HG02840 (cell line): ENCODE data around the gene CRYBB1.

Experiments
- ATAC-seq: cut with Tn5 transposase; IDR thresholded peaks from one replicate; pipeline ENCODE4 v1.9.1; 2021; ENCODE audit warnings: mild to moderate bottlenecking, moderate library complexity, moderate number of reproducible peaks; ENCODE audit not compliant: unreplicated experiment, low FRiP score

The CRYBB1 gene

DNA sequence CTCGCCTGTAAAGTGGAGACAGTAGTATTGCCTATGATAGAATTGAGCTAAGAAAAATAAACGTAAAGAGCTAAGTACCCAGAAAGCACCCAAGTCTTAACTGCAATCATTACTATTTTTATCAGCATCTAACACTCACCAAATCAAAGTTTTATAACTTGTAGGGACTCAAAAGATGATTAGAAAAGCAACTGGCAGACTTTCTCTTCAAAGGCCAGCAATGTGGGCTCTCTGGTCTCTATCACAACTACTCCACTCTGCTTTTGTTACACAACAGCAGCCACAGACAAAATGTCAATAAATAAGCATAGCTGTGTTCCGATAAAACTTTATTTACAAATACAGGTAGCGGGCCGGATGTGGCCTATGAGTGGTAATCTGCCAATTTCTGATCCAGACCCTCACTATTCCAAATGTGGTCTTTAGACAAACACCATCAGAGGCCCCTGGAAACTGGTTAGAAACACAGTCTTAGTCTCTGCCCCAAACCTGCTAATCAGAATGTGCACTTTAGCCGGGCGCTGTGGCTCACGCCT, 36.1 kb downstream of the CRYBB1 start:
- no peak for ATAC-seq

DNA sequence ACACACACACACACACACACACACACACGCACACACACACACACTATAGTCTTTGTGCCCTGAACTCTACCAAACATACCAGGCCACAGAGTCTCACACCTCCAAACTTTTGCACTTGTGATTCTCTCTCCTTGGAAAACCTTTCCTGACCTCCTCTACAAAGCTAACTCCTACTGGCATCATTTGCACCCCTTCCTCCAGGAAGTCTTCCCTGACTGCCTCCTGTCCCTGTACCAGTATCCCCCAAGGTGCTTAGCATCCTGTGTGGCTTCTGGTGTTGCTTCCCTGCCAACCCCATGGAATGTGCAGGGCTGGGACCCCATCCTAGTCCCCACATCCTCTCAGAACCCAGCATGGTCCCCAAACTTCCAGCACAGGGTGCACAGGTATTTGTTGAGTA, 36.8 kb downstream of the CRYBB1 start:
- ATAC-seq = no peak

DNA sequence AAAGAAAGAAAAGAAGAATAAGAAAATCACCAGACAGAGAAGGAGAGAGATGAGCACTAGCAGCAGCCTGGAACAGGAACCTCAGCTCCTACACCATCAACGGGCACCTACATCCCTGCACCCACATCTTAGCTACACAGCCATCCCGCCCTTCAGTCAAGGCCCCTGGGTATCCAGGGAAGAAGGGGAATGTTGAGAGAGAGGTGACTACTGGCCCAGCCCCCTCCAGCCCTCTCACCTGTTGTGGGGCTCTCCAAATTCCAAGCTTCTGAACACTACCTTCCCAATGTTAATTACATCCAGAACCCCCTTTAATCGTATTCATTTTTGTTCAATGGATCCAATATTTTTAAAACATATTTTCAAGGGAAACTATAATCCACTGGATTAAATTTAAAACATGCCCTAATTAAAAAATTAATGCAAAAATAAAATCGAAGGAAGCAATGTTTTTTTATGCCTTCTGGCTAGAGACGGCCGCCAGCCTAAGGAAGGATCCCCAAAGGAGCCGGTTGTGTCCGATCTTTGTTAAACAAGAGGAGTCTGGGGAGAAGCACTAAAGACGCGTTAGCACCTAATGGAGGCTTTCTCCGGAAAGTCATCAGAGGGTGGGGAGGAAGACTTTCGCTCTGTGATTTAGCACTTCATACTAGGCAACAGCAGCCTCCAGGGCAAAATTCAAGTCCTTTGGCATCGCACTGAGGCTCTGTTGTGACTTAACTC, 37.4 kb downstream of the CRYBB1 start:
- ATAC-seq = no peak

DNA sequence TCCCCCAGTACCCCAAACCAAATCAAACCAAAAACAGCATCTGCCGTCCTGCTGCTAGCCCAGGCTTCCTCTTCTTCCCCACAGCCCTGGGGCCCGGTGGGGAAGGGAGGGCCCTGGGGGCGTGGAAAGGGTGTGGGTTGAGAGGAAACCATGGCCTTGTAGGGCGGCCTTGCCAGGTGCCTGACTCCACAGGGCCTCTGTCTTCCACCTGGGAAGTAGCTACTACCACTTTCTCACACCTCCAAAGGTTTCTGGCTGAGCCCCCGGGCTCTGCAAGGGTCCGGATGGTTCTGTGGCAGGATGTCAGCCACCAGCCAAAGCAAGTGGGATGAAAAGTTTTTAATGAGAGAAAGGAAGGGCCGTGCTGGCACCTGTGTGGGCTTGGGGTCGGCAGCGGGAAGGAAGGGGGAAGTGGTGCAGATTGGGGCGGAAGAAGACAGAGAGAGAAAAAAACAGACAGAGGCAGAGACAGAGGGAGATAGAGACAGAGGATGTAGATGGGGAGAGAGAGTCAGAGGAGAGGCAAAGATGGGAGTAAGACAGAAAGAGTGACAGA, 38.4 kb downstream of the CRYBB1 start:
- ATAC-seq = peak; percentile 51

DNA sequence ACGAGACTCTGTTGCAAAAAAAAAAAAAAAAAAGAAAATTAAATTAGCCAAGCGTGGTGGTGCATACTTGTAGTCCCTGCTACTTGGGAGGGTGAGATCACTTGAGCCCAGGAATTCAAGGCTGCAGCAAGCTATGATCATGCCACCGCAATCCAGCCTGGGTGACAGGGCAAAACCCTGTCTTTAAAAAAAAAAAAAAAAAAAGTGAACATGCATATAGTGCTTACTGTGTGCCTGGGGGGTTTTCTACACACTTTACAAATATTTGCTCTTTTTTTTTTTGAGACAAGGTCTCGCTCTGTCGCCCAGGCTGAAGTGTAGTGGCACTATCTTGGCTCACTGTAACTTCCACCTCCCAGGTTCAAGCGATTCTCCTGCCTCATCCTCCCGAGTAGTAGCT, 40.7 kb downstream of the CRYBB1 start:
- no peak for ATAC-seq

DNA sequence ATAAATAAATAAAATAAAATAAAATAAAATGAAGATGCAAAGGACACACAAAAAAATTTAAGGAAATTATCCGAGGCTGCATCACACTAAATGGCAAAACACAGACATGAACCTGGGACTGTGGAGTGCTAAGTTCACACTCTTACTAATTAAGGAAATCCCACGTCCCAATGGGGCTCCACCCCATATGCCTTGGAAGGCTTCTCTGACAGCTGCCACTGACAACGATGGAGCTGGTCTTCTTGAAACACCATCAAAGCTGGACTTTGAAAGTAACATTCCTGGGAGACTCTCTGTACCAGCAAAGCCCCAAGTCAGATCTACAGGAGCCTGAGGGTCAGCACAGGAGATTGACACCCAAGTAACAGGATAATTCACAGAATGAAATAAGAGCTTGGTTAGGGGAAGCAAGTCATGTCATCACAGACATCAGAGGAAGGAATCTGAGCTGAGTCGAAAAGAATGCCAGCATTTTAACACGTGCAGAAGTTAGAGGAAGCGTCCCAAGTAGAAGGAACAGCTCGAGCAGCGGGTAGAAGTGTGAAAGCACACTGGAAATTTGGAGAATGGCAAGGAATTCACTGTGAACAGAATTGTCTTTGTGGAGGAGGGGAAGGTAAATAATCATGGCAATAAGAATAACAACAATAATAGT, 41.7 kb downstream of the CRYBB1 start:
- no peak for ATAC-seq

DNA sequence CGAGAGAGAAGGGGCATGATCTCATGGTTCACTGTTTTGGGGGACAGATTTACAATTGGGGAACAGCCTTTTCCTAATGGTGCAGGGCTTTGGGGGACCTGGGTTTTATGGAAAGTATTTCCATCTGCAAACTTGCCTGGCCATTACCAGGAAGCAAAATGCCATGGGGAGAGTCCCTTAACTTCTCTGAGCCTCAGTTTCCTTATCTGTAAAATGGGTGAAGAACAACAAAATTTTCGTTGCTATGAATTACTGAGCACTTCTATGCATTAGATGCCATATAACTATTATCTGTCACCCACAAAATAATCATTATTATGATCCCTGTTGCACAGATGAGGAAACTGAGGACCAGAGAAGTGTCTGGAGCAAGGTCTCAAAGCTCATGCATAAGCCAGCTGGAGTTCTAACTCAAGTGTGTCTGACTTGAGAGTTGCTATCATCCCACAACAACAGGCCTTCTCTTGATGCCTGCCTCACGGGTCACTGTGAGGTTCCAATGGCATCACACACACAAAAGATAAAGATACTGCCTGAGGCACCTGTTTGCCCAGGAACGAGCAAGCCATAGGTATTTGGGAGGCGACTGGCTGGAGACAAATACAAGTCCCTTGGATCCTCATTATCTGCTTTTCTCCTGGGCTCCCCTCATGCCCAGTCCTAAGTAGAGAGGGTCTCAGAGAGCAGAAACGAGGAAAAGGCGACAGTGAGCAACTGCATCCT, 43.7 kb downstream of the CRYBB1 start:
- ATAC-seq = no peak

DNA sequence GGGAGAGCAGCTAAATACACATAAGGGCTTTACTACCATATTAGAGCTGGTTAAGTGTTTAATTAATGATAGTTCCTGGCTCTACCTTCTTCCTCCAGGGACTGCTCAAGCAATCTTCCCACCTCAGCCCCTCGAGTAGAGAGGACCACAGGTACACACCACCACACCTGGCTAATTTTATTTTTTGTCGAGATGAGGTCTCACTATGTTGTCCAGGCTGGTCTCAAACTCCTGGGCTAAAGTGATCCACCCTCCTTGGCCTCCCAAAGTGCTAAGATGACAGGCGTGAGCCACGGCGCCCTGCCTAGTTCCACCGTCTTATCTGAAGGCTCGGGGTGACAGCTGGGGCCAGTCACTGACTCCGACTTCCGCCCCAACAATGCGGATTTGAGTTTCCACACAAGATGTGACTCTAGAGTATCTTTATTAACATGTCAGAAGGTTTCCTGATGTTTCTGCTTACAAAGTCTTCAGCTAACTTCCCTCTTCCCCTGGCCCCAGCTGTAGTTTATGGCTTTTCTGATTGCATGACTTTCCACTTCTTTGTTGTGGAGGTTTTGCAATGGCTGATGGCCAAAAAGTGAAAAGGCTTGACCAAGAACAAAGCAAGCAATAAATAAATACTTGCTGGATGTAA, 44.7 kb downstream of the CRYBB1 start:
- no peak for ATAC-seq

DNA sequence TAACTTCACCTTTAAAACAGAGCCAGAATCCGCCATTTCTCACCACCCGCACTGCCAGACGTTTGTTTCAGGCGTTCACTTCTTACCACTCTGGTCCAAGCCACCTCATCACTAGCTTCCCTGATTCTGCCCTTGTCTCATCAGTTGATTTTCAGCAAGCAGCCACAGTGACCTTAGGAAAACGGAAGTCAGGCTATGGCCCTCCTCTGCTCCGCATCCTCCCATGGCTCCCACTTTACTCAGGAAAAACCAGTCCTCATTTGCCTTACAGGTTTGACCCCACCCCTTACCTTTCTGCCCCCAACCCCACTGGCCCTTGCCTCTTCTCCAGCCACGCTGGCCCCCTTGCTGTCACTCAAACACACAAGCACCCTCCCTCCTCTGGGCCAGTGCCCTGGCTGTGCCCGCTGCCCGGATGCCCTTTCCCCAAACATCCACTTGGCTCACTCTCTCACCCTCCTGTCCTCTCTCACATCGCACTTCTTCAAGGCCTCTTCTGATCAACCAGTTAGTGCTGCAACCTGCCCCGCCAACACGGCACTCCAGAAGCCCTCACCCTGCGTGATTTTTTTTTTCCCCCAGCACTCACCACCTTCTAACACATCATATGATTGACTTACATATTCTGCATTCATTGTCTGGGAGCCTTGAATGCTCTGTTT, 46.8 kb downstream of the CRYBB1 start:
- ATAC-seq = no peak

DNA sequence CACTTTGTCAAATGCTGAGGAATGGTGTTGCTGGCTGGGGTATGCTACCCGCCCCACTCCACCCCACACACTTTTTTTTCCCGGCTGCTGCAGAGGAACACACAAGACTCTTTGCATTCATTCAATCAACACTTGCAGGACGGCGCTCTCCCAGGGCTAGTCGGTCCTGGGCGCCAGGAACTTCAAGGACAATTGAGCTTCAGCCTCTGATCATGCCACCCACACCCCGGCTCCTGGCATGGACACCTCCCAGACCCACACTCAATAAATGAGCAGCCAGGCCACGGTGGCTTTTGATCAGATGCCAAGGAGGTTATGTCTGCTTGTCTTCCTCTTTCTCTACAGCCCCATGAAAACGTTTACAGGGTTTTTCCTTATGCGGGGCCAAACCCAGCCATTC, 47.7 kb downstream of the CRYBB1 start:
- ATAC-seq = no peak

DNA sequence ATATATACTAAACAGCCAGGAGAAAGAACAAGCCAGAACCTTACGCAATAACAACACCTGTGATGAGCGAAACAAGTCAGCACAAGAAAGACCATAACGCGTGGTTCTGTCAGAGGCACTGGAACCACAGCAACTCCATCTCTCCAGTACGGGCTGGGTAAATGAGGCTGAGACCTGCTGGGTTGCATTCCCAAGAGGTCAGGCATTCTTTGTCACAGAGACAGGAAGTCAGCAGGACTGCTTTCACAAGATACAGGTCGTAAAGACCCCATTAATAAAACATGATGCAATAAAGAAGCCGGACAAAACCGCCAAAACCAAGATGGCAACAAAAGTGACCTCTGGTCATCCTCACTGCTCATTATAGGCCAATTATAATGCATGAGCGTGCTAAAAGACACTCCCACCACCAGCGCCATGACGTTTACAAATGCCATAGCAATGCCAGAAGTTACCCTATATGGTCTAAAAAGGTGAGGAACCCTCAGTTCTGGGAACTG, 49.6 kb downstream of the CRYBB1 start:
- no peak for ATAC-seq

DNA sequence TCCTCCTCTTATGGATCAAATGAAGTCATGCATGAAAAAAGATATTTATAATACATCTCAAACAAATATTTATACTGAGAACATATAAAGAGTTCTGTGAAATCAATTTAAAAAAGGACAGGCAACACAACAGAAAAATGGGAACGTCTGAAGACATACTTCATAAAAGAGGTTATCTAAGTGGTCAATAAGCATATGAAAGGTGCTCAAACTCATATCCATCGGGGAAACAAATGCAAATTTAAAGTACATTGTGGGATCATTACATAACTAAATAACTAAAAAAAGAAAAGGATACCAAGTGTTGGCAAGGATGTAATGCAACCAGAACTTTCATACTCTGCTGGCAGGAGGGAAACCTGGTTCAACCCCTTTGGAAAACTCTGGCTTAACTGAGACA, 50.2 kb downstream of the CRYBB1 start:
- ATAC-seq = no peak

DNA sequence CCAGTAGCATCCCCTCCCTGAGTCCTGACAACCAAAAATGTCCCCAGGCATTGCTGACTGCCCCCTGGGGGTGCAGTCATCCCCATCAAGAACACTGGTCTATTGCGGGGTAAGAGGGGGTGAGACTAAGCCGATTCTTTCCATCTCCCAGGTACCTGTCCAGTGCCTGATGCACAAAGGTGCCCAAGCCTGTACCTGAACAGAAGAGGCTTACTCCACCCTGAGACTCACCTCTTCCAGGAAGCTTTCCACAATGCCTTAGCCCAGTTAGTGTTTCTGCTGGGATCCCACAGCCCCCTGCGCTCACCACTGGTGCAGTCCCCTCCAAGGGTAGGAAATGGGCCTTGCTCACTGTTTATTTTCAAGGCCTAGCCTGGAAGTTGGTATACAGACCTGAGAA, 50.8 kb downstream of the CRYBB1 start:
- ATAC-seq = no peak

DNA sequence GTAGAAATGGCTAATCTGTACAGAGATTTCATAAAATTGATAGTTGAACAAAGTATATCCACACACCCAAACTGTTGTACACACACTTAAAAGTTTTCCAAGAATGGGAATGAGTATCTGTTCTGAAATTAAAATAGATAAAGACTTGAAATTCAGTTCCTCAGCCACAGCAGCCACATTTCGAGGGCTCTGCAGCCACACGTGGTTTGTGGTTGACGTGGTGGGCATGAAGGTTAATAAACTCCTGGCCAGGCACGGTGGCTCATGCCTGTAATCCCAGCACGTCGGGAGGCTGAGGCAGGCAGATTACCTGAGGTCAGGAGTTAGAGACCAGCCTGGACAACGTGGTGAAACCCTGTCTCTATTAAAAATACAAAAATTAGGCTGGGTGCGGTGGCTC, 51.9 kb downstream of the CRYBB1 start:
- no peak for ATAC-seq

DNA sequence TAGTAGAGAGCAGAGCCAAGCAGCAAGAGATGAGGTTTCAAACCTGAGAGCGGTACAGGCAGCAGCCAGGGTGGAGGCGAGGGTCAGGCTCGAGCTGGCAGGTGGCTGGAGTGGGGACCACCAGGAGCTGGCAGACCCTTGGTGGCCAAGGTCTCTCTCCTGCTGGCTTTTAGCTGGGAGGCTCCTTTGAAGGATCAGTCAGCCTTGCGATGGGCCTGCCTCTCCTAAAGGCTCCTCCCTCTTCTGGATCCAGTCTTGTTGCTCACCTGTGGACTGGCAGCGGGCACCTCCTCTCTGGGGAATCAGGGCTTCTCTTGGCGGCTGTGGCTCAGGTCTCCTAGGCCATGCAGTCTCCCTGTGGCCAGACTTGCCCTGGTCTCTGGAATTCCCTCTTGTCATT, 52.6 kb downstream of the CRYBB1 start:
- no peak for ATAC-seq

DNA sequence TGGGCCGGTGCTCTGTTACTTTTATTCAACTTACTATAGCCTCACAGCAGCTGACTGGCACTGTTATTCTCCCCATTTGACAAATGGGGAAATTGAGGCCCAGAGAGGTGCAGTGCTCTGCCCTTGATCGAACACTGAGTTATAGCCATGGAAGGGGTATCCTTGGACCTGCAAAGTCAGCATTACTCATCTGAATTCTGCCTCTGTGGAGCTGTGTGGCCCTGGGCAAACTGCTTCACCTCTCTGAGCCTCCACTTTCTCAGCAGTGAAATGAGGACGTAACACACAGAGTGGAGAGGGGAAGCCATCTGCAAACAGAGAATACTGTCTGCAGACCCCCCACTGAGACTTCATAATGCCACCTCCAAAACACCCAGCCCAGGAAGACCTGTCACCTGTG, 53.2 kb downstream of the CRYBB1 start:
- no peak for ATAC-seq

DNA sequence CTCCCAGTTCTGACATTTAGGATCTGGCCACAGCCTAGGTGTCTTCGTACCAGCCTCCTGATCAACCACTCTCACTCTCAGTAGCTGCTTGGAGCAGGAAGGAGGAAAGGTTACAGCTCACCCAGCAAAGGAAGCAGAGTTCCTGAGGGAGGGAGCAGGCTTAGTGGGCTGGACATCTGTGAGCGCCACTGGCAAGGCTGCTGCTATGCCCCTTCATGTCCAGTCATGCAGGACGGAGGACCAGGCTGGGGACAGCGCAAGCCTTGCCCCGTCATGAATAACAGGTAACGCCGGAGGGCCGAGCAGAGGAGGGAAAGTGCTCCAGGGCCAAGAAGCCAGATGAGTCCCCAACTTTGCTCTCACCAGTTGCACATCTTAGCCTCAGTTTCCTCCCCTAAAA, 53.6 kb downstream of the CRYBB1 start:
- ATAC-seq = no peak

DNA sequence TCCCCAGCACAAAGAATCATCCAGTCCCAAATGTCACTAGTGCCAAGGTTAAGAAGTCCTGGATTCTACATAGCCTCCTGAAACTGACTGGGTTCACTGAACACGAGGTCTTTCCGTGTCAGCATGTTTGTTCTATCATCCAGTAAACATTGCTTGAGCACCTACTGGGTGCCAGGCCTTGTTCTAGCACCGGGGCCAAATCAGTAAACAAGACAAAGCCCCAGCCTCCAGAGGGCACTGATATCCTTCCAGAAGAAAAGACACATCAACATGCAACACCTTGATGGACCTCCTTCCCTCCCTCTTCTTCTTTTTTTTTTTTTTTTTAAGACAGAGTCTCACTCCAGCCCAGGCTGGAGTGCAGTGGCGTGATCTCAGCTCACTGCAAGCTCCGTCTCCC, 54.8 kb downstream of the CRYBB1 start:
- ATAC-seq = no peak

DNA sequence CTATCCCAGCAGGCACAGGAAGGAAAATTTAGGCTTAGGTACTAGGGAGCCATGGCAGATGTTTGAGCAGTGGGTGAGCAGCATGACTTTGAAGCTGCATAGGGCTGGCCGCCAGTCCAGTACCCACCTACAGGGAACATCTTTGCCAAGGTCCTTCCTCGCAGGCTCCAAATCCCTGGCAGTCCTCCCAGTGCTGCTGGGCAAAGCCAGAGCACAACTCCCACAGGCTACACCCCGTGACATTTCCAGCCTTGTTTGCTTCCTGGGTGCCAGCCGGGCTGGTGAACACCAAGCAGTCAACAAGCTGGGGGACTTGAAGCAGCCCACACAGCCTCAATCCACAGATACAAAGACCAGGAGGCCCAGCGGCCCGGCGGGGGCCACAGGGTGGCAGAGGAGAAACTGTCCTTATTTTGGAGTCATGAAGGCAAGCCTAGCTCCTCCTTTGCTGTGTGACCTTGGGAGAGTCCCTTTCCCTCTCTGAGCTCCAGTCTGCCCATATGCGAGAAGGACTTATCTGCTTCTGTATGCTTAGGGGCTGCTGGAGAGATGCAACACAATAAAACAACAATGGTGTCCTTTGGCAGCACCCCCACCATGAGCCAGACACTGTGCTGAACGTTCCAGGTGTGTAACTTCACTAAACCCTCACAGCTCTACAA, 55.9 kb downstream of the CRYBB1 start:
- ATAC-seq = no peak
